Measurements from ENCODE around the gene DCTD.

Gene DCTD

GRCh38 chr4:182917182-182918043 is at the start of gene DCTD:
TSS of gene DCTD (minus strand) at chr4:182917386. CDS start at chr4:182915568, 1,818 bp downstream.
- peak; percentile 58 for TF ChIP-seq CTCF (IDR thresholded peaks at IDR 0.05; ENCODE audit: borderline replicate concordance, insufficient read depth, low read depth, low read length)
- H3K4me3 ChIP-seq (ENCODE audit: low read depth, low read length) = peak within 1 kb of the TSS; percentile 87

GRCh38 chr4:182960746-182961145 is 43.6 kb upstream of the DCTD start:
- no peak overlapping the region for H3K4me3 ChIP-seq (ENCODE audit: low read depth, low read length)

GRCh38 chr4:182960228-182960627 is 43.0 kb upstream of the DCTD start:
- no peak overlapping the region for H3K4me3 ChIP-seq (ENCODE audit: low read depth, low read length)
- no peak for TF ChIP-seq CTCF (IDR thresholded peaks at IDR 0.05; ENCODE audit: borderline replicate concordance, insufficient read depth, low read depth, low read length)

More at GRCh38 chr4:182960746-182961145, 43.6 kb upstream of the DCTD start:
- no peak for TF ChIP-seq CTCF (IDR thresholded peaks at IDR 0.05; ENCODE audit: borderline replicate concordance, insufficient read depth, low read depth, low read length)

GRCh38 chr4:182955411-182955810 is 38.2 kb upstream of the DCTD start:
- no peak for TF ChIP-seq CTCF (IDR thresholded peaks at IDR 0.05; ENCODE audit: borderline replicate concordance, insufficient read depth, low read depth, low read length)
- H3K4me3 ChIP-seq (ENCODE audit: low read depth, low read length) = no peak overlapping the region

GRCh38 chr4:182944484-182945213 is 27.5 kb upstream of the DCTD start:
- no peak for TF ChIP-seq CTCF (IDR thresholded peaks at IDR 0.05; ENCODE audit: borderline replicate concordance, insufficient read depth, low read depth, low read length)
- no peak overlapping the region for H3K4me3 ChIP-seq (ENCODE audit: low read depth, low read length)

- TF ChIP-seq CTCF (IDR thresholded peaks at IDR 0.05; ENCODE audit: borderline replicate concordance, insufficient read depth, low read depth, low read length) = no peak
- H3K4me3 ChIP-seq (ENCODE audit: low read depth, low read length) = no peak overlapping the region
These were observed 22.5 kb upstream of the DCTD start for GRCh38 chr4:182939680-182940079.

Data from GM12875 (cell line).